CD4-positive, alpha-beta T cell (primary cell): Measurements from ENCODE around the gene TRAF3. TPM values are rescaled to one million over a fixed set of nuclear protein-coding genes. Genes with fewer than 3 reads are reported as not detected.

Experiments
- ATAC-seq: fragments of 200-7000 bp; cut with Tn5 transposase; one replicate; pipeline ENCODE4 v1.10.0; 2022; ENCODE audit warnings: mild to moderate bottlenecking; ENCODE audit not compliant: poor library complexity
- CTCF ChIA-PET: fragments of 350-600 bp; sonication (Branson Sonifier 250); formaldehyde crosslinking; loops from one replicate; lab custom pipeline; 2021; ENCODE audit warnings: antibody characterized with exemption, inconsistent platforms; lab: Charles Lee
- POLR2A ChIA-PET: fragments of 350-600 bp; sonication (Branson Sonifier 250); formaldehyde crosslinking; loops from one replicate; lab custom pipeline; 2021; ENCODE audit warnings: antibody characterized with exemption, inconsistent platforms; lab: Charles Lee
- DNase-seq, 14 experiments: peaks; one replicate each; pipeline ENCODE4 v3.0.0-alpha.2; 2013 to 2020; ENCODE audit warnings: mixed read lengths in 2 of 14
- H3K27ac ChIP-seq, 2 donors: one replicate each; pipeline versions ENCODE4 v1.5.1 to v1.7.0; 2013; ENCODE audit warnings: low read length in 2 of 2, low read depth in 1 of 2, mild to moderate bottlenecking in 1 of 2
- H3K27me3 ChIP-seq, 2 experiments: 1 replicate in 1 of 2; 2 replicates in 1 of 2; pipeline versions ENCODE4 v1.6.1 to v1.7.0; 2013; ENCODE audit warnings: low read length in 2 of 2, control low read depth in 1 of 2, mild to moderate bottlenecking in 1 of 2, moderate library complexity in 1 of 2; ENCODE audit not compliant: insufficient read depth in 2 of 2, control insufficient read depth in 1 of 2
- H3K36me3 ChIP-seq: one replicate; pipeline ENCODE4 v1.6.1; 2013; ENCODE audit warnings: low read length, control low read depth; ENCODE audit not compliant: insufficient read depth
- H3K4me1 ChIP-seq: one replicate; pipeline ENCODE4 v1.6.1; 2013; ENCODE audit warnings: low read length, control low read depth; ENCODE audit not compliant: insufficient read depth
- H3K4me3 ChIP-seq: one replicate; pipeline ENCODE4 v1.5.1; 2013; ENCODE audit warnings: mild to moderate bottlenecking, low read length, moderate library complexity
- H3K9me3 ChIP-seq, 2 experiments: 1 replicate in 1 of 2; 2 replicates in 1 of 2; pipeline versions ENCODE4 v1.6.1 to v1.7.0; 2013; ENCODE audit warnings: low read length in 2 of 2, mild to moderate bottlenecking in 2 of 2, control low read depth in 1 of 2, moderate library complexity in 1 of 2; ENCODE audit not compliant: control insufficient read depth in 1 of 2, insufficient read depth in 1 of 2
- H3K27ac Mint-ChIP-seq: one replicate; pipeline ENCODE4 v1.8.0; 2020; ENCODE audit warnings: mixed read lengths
- H3K27me3 Mint-ChIP-seq: one replicate; pipeline ENCODE4 v1.8.0; 2021; ENCODE audit warnings: mixed read lengths
- H3K36me3 Mint-ChIP-seq: one replicate; pipeline ENCODE4 v1.8.0; 2021; ENCODE audit warnings: low read depth, mixed read lengths
- H3K4me1 Mint-ChIP-seq: one replicate; pipeline ENCODE4 v1.8.0; 2021; ENCODE audit warnings: low read depth, mixed read lengths
- H3K4me3 Mint-ChIP-seq: one replicate; pipeline ENCODE4 v1.8.0; 2020; ENCODE audit warnings: mild to moderate bottlenecking, mixed read lengths
- H3K9me3 Mint-ChIP-seq: one replicate; pipeline ENCODE4 v1.8.0; 2020; ENCODE audit warnings: mixed read lengths
- CTCF ChIP-seq: fragments of 200-600 bp; IDR thresholded peaks from one replicate; pipeline ENCODE4 v1.8.0; 2022; ENCODE audit warnings: antibody characterized with exemption, mild to moderate bottlenecking
- intact Hi-C, 2 experiments: fragments of 100-400 bp; cut with DNase I in 1 of 2; cut with micrococcal nuclease in 1 of 2; formaldehyde crosslinking; loops; one replicate each; pipeline versions ENCODE4 v1.15.1 to v1.9.0; 2023 to 2025; cut with DNase I, micrococcal nuclease
- total RNA-seq, 174 experiments: library from RNA in 2 of 174; stranded (reverse) in 2 of 174; gene quantifications; one replicate each; pipeline ENCODE4 v1.2.3 and lab custom pipeline; 2021 to 2026

The TRAF3 gene
- total RNA-seq, 2 experiments from 2014 or later = 27.1 to 32.4 TPM

GRCh38 chr14:102840115-102840514 lies 62.9 kb downstream of the TRAF3 start:
- Histone ChIP-seq H3K27ac (no peak overlapping the region), H3K36me3 (peaks cover 18% of the 10 kb centered on the region), H3K4me3 (no peak overlapping the region), H3K9me3 (no peaks in the 10 kb centered on the region), H3K4me1 (no peaks in the 10 kb centered on the region), H3K27me3 (no peaks in the 10 kb centered on the region)
- Mint-ChIP-seq H3K27ac (no peak overlapping the region), H3K27me3 (no peaks in the 10 kb centered on the region), H3K4me1 (peaks cover 9% of the 10 kb centered on the region), H3K36me3 (peaks cover 45% of the 10 kb centered on the region), H3K9me3 (no peaks in the 10 kb centered on the region), H3K4me3 (no peak overlapping the region)
- intact Hi-C loops = no loop called here
- no peak for ATAC-seq
- no peak for TF ChIP-seq CTCF
- POLR2A ChIA-PET = no interaction called here
- CTCF ChIA-PET = no interaction called here
- no peak for DNase-seq

GRCh38 chr14:102840771-102841528 lies 63.7 kb downstream of the TRAF3 start:
- CTCF ChIA-PET = no interaction called here

GRCh38 chr14:102848830-102849525 lies 71.7 kb downstream of the TRAF3 start:
- POLR2A ChIA-PET = interaction anchor here (0.9 kb wide), 1 partner anchor 71 kb away, joined by 3 read pairs; no protein-coding TSS in a partner anchor
- H3K27me3 Mint-ChIP-seq = no peaks in the 10 kb centered on the region
- DNase-seq (no peak), ATAC-seq (no peak)
- Histone ChIP-seq H3K4me3 (no peak overlapping the region), H3K27me3 (no peaks in the 10 kb centered on the region), H3K36me3 (peaks cover 9% of the 10 kb centered on the region), H3K9me3 (no peaks in the 10 kb centered on the region), H3K4me1 (peaks cover 2% of the 10 kb centered on the region), H3K27ac (no peak overlapping the region)
- peaks cover 54% of the 10 kb centered on the region for H3K36me3 Mint-ChIP-seq
- H3K27ac Mint-ChIP-seq = peak overlapping the region; percentile 39
- no peaks in the 10 kb centered on the region for H3K9me3 Mint-ChIP-seq
- no peak for TF ChIP-seq CTCF
- no peak overlapping the region for H3K4me3 Mint-ChIP-seq
- intact Hi-C loops = no loop called here
- CTCF ChIA-PET = no interaction called here
- H3K4me1 Mint-ChIP-seq = peaks cover 13% of the 10 kb centered on the region

More at GRCh38 chr14:102840771-102841528, 63.7 kb downstream of the TRAF3 start:
- H3K27ac Mint-ChIP-seq = peak overlapping the region; percentile 42
- Histone ChIP-seq H3K36me3 (peaks cover 18% of the 10 kb centered on the region), H3K27ac (no peak overlapping the region), H3K27me3 (no peaks in the 10 kb centered on the region), H3K4me1 (no peaks in the 10 kb centered on the region), H3K9me3 (no peaks in the 10 kb centered on the region), H3K4me3 (no peak overlapping the region)
- ATAC-seq = no peak
- no peak overlapping the region for H3K4me3 Mint-ChIP-seq
- POLR2A ChIA-PET = interaction anchor here (0.6 kb wide), 1 partner anchor 93 kb away, joined by 3 read pairs; no protein-coding TSS in a partner anchor
- no peak for TF ChIP-seq CTCF
- H3K36me3 Mint-ChIP-seq = peaks cover 38% of the 10 kb centered on the region
- H3K27me3 Mint-ChIP-seq = no peaks in the 10 kb centered on the region
- peaks cover 9% of the 10 kb centered on the region for H3K4me1 Mint-ChIP-seq
- no peaks in the 10 kb centered on the region for H3K9me3 Mint-ChIP-seq
- DNase-seq = no peak
- intact Hi-C loops = no loop called here
